ENCODE data around the gene TRPM3.

TRPM3 gene

DNA sequence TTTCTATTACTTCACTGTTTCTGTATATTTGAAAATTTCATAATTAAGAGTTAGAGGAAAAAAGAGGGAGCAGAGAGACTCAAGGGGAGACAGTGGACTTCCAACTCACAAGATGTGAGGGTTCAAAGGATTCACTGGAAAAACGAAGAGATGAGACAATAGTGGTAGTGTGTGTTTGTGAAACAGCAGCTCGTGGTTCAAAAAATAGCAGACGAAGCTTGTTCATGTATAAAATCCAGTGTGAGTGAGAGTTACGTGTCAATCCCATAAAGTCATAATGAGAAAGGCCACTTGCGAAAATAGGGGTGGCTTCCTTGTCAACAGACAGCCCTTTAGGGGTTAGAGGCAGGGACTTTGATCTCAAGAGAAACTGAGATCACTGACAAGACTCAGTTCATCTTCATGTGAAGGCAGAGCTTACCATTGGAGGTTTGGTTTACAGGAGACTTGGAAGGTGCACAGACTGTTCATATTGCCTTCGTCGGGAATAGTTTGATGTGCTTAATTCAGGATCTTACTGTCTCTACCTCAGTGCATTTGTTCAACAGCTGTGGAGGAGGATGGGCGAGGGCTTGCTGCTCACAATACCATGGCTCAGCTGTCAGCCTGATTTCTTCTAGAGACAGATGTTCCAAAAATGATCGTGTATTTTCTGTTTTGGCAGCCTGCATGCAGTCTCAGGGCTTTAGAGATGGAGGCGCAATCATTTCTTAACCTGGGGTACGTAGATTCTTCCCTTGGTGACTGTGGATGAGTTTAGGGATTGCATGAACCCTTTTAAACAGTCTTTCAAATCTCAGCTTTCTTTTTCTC is 601.3 kb downstream of the TRPM3 start:
- DNase-seq (ENCODE audit: low spot score): peak; percentile 12

DNA sequence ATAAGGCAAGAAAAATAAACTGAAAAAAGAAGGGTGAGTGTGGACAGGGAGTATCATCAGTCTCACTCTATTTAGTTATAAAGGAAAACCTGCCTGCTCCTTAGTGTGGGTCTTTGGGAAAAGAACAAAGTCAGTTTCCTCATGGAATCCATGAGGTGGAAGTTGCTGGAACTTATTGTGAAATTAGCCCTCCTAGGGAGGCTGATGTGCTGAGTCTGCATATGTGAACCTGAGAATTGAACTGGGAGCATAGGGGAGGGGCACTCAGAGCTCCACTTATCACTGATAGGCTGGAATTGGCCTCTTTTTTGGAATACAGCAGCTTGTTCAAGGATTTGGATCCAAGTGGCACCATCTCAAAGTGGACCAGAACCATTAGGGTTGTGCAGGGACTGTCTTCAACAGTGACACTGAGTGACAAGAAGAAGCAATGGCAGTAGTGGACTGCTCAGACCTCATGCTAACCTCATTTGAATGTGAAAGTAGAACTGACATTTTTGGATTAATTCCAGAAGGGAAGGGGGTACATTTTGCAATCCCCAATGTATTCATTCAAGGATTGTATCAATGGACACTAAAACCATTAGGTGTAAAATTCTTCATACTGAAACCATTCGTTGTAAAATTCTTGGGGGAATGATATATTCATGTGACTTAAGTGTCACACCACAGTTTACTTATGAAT is 603.4 kb downstream of the TRPM3 start:
- DNase-seq (ENCODE audit: low spot score): no peak

DNA sequence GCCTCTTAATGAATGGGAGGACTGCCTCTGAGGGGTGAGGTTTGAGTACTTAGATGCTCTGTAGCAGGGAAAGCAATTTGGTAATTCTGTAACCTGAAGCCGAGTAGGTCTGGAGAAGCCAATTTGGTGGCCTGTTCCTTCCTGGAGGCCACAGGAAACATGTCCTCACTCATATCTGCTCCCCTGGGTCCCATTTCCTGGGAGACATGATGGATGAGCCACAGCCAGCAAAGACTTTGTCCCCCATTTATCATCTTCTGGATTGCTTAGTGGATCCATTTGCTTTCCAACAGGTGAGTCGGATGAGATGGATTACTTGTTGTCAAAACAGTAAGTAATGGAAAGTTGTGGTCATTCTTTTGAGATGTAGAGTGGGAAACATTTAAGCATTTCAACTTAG is 607.1 kb downstream of the TRPM3 start:
- no peak for DNase-seq (ENCODE audit: low spot score)

DNA sequence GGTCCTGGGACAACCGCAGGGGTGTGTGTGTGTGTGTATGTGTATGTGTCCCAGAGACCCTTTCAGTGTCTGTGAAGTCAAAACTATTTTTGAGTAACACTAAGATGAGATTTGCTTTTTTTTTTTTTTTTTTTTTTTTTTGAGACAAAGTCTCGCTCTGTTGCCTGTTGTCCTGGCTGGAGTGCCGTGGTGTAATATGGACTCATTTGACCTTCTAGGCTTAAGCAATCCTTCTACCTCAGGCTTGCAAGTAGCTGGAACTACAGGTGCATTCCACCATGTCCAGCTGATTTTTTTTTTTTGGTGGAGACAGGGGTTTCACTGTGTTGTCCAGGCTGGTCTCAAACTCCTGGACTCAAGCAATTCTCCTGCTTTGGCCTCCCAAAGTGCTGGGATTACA is 609.6 kb downstream of the TRPM3 start:
- DNase-seq (ENCODE audit: low spot score): no peak

DNA sequence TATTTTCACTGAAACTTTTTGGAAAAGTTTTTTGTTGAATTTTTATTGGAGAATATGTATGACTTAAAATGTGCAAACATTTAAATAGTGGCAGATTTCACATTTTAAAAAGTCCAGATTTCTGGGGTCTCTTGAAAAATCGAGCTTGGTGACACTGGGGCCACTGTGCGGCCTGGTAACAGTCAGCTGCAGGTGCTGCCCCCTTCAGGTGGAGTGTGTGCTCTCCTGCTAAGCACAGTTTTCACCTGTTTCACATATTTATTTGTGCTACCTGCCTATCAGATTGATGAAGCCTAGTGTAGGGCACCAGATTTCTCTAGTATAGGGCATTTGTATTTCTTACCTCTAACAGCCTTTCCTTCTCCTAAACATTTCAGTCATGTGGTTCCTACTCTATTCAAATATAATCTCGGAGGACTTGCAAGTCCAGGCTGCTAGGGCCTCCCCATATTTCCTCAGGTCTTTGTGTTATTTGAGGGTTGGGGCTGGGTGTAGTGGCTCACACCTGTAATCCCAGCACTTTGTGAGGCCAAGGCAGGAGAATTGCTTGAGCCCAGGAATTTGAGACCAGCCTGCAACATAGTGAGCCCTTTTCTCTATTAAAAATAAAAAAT is 611.2 kb downstream of the TRPM3 start:
- peak; percentile 37 for DNase-seq (ENCODE audit: low spot score)

DNA sequence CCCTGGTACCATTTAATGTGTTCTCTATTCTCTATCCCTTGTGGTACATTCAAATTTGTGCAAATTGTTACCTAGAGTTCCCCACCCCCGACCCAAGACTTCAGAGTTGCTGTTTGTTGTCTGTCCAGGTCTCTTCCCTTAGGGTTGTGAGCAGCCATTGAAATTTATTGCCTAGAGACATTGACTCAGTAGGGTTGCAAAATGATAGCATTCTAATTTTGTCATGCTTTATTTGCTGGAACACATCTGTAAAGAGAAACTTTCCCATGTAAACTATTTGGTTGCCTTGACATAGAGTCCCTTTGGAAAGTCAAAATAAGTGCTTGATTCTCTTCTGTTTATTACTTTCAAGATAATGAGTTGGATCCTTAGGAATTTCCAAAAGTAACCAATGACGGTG is 615.3 kb downstream of the TRPM3 start:
- no peak for DNase-seq (ENCODE audit: low spot score)

DNA sequence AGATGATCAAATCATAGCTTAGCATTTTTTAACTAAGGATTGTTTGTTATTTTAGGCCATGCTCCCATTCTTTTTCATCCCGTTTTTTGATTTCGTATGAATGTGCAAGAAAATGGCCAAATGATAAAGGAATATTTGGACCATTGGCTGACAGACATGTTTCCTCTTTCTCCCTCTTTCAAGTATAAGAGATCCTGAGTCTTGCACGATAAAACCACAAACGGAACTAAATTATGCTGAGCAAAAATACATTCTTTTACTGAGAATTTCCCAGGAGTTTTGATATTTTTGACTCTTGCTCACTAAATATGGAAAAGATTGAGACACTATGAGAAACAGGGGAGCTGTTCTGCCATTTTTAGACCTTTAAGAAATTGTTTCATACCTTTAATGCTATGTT is 616.6 kb downstream of the TRPM3 start:
- DNase-seq (ENCODE audit: low spot score): no peak

DNA sequence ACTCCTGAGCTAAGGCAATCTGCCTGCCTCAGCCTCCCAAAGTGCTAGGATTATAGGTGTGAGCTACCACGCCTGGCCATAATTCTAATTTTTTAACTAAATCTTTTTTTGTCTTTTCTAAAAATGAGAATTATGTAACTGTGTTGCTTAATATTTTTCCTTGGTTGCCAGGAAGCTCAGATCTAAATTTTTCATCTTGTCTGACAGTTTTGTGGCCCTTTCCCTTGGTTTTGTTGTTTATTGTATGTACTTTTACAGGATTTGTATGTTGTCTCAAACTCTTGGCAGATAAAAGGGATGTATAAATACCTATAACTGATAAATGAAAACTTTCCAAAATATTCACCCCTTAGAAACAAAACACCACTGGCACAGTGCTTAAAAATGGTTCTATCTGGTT is 618.7 kb downstream of the TRPM3 start:
- no peak for DNase-seq (ENCODE audit: low spot score)

DNA sequence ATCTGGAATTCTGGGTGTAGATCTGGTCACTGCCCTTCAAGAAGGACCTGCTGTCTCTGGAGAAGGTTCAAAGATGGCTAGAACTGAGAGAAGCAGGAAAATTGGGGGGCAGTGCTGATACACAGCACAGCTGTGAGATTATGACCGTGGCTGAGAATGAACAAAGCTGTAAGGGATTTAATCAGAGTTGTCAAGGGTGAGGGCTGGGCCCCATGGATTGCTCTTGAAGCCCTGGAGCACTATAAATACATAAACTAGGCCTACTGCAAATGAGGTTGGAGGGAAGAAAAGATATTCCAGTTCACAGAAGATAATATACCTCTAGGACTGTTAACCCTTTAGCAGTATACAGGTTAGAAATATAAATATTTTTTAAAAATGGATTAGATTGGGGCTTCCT is 620.6 kb downstream of the TRPM3 start:
- DNase-seq (ENCODE audit: low spot score): no peak

DNA sequence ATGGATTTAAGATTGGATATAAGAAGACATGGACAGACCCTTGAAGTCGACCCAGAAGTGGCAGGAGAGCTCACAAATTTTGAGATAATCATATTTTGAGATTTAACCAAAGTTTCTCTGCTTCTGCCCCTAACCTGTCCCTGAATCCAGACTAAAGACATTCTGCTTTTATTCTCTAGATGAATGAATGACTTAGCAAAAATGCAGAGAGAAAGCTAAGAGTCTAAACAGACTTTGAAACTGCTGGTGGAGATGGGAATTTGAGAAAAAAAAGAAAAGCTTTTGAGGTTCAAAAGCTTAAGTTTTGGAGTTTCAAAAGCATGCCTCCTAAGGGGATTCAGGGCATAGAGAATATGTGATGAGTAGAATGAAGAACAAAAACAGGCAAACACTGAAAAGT is 621.8 kb downstream of the TRPM3 start:
- DNase-seq (ENCODE audit: low spot score): no peak

DNA sequence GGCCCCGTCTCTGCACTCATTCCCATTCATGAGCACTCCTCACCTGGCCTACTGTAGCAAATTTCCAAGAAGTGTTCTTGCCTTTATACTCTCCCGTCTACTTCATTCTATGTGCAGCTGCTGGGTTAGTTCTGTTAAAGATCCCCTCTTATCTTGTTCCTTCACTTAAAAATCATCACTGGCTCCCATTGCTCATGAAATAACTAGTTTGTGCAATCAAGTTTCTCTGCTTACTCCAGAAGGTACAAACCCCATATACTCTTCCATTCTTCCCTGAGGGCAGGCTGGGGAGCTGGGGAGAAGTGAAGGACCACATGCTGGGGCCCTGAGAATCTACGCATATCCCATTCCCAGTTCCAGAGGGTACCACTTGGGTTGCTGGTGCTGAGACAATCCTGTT is 622.6 kb downstream of the TRPM3 start:
- DNase-seq (ENCODE audit: low spot score): no peak

DNA sequence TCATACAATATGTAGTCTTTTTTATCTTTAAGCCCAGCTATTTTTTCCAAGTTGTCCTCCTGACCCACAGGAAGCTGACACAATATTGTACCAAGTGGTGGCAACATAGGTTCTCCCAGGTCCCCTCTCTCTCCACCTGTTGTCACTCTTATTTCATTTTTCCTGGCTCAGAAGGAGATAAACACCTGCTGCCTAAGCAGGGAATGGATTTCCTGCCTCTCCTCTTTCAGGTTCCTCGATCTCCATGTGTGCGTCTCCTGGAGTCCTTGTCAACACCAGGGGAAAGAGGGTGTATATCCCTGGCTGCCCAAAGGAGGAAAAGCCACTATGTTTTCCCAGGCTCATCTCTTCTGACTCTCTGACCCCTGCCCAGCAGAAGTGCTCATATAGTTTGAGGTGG is 625.2 kb downstream of the TRPM3 start:
- no peak for DNase-seq (ENCODE audit: low spot score)

DNA sequence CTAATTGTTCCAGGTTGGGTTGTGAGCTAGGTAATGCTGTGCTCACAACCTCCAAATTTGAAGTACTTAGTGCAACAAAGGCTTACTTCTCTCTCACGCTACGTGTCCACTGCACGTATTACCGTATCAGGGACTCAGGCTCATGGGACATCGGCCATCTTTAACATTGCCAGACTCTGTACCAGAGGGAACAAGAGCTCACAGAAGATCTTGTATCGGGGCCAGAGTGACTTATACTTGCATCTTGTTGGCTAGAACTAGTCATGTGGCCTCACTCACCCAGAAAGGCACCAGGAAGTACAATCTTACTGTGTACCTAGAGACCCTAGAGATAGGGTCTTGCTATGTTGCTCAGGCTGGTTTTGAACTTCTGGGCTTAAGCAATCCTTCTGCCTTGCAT is 625.9 kb downstream of the TRPM3 start:
- DNase-seq (ENCODE audit: low spot score): peak; percentile 43

DNA sequence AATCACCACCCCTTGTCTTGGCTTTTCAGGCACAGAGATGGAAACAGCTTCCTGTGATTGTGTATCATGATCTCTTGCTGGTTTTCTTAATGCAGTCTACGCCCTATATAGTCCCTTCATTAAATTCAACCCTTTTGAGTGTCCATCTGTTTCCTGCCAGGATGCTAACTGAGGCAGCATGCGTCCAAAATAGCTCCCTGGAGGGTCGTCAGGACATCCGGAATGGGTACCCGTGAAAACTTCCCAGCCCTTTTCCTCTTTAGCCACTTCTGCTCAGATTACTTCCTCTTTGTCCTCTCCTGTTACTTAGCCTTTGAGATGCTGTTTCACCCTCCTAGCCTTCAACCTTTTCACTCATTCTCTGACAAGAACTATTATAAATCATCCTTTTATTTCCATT is 627.2 kb downstream of the TRPM3 start:
- DNase-seq (ENCODE audit: low spot score): peak; percentile 46

DNA sequence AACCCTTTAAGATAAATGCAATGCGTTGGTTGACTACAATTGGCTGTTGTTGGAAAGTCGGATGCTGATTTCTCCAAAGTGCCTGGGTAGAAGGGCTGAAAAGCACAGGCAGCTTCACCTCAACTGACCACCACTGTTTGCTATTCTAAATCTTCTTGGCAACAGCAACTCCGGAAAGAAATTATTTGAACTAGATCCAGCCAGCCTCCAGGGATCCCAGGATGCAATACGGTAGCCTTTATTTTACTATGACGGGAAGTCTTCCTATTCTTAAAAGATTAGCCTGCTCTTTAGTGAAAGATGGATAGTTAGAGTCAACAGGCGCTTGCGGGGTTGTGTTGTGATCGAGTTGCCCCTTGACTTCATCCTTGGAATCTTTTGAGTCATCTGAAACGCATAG is 628.4 kb downstream of the TRPM3 start:
- no peak for DNase-seq (ENCODE audit: low spot score)

DNA sequence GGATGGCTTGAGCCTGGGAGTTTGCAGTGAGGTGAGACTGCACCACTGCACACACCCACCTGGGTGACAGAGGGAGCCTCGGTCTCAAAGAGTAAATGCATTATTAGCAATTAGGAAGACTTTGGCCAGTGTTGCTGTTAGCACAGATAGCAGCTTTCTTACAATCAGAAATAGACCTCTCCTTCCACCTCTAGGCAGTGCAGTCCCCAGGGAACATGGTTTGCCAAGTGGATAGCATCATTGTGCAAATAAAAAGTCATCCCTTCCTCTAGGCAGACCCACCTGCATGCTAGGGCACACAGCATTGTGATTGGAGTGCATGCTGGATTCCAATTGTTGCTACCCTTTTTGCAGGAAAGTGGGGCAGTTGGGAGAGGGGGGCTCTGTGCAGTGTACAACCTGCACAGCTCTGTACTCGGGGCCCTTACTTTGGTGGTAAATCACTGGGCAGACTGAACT is 629.1 kb downstream of the TRPM3 start:
- DNase-seq (ENCODE audit: low spot score): no peak

DNA sequence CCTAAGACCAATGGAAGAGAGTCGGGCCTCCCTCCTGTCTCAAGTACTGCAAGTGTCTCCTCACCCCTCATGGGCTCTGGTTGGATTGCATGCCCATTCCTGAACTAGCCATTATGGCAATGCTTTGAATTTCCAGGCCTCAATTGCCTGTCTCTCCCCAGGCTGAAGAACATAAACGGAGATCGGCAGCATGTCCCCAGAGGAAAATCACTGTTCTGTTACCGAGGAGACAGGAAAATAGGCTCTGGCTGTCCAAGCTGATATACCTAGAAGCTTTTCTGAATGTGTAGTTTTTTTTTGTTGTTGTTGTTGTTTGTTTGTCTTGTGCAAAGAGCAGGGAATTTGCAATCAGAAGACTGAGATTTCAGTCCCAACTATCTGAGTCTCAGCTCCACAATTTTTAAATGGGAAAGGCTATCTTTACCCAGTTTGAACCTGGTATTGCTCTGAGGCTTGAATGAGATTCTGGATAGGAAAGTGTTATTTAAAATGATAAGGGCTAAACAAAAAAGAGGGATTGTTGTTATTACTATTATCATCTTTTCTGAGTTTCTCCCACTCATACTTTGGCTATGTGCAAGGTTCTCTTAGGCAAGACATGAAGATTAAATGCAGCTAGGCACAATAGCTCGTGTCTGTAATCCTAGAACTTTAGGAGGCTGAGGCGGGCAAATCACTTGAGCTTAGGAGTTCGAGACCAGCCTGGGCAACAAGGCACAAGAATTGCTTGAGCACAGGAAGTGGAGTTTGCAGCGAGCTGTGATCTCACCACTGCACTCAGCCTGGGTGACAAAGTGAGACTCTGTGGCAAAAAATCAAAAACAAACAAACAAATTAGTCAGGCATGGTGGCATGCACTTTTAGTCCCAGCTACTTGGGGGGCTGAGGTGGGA is 629.7 kb downstream of the TRPM3 start:
- DNase-seq (ENCODE audit: low spot score): no peak

DNA sequence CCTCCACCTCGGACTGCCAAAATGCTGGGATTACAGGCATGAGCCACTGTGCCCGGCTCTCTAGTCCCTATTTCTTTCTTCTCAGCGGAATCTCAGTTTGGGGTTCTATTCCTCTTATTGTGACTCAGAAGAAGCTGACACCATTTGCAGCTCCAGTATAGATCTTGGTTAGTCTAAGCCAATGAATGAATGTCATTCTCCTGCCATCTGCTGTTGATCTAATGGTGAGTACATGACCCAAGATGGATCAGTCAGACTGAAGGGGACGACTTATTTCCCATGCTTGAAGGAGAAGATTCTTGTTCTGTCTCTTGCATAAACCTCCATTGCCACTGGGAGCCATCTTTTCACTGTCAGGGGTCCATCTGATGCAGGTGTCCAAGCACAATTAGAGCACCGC is 630.9 kb downstream of the TRPM3 start:
- no peak for DNase-seq (ENCODE audit: low spot score)

DNA sequence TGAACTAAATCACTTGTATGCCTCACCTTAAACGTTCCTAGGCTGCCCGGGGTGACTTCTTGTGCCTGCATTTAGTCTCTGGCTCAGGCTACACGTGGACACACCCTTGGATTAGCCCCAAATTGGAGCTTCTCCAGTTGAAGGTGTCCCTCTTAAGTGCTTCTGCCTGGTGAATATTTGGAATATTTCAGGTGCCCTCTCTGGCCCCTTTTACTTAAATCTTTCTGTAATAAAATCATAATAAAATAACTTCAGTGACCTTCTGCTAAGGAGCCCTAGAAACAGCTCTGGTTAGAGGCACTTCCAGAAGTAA is 632.7 kb downstream of the TRPM3 start:
- no peak for DNase-seq (ENCODE audit: low spot score)

DNA sequence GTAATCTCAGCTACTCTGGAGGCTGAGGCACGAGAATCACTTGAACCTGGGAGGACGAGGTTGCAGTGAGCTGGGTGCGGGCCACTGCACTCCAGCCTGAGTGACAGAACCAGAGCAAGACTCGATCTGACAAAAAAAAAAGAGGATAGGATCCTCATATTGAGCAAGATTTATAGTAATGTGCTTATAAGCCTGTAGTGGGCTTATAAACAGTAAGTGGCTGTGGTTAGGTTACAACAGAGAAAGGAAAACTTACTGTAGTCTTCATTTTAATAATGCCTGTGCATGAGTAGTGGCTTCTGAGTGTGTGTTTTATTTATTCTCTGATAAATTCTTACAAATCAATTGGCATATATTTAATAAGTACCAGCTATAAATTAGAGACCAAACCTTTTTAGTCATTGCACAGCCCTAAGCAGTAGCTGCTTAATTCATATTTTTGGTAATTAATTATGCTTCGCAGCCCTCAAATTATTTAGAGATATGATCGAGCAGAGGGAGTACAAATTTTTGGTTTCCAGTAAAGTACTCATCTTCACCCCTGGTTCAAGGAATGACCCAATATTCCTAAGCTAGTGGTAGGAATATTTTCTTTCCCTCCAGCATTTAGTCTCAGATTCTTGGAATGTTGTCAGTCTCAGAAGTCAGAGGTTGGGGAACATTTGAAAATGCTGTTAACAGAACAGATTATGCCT is 633.2 kb downstream of the TRPM3 start:
- no peak for DNase-seq (ENCODE audit: low spot score)

DNA sequence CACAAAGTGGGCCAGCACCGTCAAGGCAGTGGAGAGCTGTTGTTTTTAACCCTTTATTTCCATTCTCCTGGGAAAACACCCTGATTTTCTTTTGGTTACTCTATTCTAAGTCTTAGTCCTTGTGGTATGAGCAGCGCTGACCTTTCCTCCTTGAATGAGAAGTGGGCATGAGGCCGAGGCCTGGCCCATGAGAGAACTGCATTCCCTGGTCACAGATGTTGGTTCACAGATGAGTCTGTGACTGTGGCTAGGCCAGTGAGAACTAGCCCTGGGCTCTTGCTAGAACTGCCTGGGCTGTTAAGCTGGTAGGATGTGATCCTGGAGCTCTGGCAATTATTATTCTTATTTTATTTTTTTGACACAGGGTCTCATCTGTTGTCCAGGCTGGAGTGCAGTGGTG is 635.3 kb downstream of the TRPM3 start:
- no peak for DNase-seq (ENCODE audit: low spot score)

Measured in Ammon's horn (tissue), 1 donor.